GM11168 (cell line): ENCODE measurements around the gene FAM180B.

ENCODE experiments used
- in situ Hi-C: fragments of 300-500 bp; cut with MboI; formaldehyde crosslinking; loops from one replicate; pipeline ENCODE4 v1.12.0; 2022; ENCODE audit warnings: low sequenced_read_pairs; ENCODE audit not compliant: unreplicated experiment

Gene FAM180B

DNA sequence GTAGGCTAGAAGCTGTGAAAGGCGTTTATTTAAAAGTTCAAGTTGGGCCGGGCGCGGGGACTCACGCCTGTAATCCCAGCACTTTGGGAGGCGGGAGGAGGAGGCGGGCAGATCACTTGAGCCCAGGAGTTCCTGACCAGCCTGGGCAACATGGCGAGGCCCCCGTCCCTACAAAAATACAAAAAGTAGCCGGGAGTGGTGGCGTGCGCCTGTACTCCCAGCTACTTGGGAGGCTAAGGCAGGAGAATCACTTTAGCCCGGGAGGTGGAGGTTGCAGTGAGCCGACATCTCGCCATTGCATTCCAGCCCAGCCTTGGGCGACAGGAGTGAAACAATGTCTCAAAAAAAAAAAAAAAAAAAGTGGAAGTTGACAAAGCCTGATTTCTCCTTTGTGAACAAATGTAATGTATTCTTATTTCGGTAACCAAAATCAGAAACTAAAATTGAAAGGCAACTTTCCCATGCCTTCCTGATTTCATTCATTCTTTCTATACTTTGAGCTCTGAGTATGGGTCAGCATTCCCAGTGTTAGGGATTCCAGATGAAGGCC lies 20.3 kb upstream of the FAM180B start:
- in situ Hi-C loops, result no loop called here

DNA sequence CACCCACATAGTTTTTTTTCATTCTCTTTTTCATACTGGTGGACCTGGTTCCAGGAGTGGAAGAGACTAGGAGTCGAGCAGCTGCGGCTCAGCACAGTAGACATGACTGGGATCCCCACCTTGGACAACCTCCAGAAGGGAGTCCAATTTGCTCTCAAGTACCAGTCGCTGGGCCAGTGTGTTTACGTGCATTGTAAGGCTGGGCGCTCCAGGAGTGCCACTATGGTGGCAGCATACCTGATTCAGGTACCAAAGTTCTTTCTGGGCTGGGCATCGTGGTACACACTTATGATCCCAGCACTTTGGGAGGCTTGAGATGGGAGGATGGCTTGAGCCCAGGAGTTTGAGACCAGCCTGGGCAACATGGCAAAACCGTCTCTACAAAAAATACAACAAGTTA lies 16.8 kb upstream of the FAM180B start:
- in situ Hi-C loops, result no loop called here

DNA sequence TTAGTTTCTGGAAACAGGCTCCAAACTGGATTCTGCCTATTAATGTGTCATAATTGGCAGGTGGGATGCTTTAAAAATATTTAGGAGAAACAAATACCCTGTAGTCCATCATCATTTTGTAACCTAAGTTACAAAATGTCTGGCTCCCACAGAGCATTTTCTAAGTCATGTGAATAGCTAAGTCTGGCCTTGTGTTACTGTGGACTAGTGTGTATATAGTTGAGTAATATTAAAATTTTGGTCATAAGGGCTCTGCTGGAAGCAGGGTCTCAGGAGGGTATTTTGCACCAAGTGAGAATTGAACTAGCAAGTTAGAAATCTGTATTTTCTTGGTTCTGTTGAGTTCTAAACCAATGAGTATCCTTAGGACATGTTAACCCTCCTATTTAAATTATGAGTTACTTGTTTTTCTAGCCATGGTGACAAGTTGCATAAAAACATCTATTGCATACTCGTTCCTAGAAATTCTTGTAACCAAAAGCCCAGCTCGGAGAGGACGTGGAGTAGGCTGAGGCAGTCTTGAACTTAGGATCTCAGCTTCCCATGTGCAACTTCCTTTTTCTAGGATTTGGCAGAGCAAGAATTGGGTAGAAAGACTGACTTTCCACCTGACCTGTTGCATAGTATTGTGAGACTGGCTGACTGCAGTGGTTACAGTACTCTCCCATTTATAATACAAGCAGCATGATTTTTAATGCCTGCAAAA lies 15.7 kb upstream of the FAM180B start:
- in situ Hi-C loops, result no loop called here

DNA sequence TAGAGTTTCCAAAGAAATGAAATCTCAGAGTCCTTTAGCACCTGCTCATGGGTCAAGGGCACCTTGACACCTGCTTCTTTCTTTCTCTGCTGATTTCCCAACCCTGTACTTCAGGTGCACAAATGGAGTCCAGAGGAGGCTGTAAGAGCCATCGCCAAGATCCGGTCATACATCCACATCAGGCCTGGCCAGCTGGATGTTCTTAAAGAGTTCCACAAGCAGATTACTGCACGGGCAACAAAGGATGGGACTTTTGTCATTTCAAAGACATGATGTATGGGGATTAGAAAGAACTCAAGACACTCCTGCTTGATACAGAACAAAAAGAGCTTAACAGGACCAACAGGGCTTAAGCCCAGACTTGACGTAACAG lies 15.1 kb upstream of the FAM180B start:
- in situ Hi-C loops, result no loop called here

DNA sequence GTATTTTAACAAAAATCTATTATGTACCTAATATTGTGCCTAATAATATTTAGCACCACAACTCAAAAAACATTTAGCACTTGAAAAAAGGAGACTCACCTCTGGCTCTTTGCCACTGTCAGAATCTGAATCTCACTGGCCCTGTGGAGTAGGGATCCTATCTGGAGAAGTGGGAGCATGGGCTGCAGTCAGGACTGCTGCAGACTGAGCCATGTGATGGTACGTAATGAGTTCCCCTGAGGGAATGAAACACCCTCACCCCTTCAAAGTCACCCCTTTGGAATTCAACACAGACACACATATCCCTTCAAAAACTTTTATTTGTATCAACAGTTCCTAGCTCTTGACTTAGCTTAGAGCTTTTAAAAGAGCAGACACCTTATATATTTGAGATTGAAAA lies 14.6 kb upstream of the FAM180B start:
- in situ Hi-C loops, result no loop called here

DNA sequence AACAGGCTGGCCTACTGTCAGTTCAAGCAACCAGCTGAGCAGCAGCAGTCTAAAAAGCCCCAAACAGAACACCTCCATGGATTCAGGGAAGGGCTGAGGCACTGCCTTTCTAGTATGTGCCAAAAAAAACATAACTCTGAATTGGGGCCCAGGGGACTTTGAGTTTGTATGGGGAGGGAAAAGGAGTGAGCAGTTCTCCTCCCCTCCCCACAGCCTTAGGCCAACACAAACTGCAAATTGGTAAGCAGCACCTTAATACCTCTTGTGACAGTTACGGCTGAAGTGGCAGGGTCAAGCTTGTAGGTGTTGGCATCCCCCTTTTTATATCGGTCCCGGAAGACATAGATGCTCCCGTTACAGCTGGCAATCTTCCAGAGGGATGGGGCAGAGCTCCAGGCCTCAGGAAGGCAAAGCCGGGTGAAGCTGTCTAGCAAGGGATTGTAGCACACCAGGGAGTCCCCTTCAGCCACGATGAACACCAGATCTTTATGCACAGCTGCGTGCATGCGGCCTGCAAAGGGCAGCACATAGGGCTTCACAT lies 13.7 kb upstream of the FAM180B start:
- in situ Hi-C loops, result no loop called here

DNA sequence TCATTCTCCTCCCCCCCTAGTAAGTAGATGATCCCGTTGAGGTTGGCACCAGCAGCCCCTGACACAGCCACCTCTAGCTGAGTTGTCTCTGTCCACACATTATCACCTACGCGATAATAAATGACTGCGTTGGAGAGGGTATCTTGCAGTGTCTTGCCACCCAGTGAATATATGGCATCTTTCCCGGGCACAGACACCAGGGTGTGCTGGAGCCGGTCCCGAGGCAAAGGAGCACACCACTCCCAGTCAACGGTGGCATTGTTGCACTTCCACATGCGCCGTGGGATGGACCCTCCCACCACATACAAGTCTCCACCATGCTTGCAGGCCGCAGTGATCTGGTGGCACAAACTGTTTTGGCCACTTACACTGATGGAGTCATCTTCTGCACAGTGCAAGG lies 13.2 kb upstream of the FAM180B start:
- in situ Hi-C loops, result no loop called here

DNA sequence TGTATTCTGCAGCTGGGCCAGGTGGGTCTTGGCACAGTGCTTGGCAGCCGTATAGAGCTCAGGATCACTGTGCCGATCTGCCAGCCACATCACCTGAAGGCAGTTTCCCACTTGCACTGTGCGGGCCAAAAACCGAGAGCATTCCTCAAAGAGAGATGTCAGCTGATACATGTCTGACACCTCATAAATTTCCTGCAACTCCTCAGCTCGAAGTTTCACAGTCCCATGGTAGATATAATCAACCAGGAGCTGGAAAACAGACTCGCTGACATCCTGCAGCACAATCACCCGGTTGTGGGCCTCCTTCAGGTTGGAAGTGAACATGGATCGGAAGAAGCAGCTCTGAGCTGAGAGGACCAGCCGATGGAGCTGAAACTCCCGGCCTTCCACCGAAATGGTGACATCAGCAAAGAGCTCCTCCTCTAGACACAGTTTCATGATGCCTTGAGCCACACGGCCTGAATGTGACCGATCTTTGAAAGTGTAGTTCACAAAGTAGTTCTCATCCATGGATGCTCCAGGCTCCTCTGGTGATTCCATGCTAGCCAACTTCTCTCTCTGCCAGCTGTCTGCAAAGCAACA lies 8.9 kb upstream of the FAM180B start:
- in situ Hi-C loops, result no loop called here

DNA sequence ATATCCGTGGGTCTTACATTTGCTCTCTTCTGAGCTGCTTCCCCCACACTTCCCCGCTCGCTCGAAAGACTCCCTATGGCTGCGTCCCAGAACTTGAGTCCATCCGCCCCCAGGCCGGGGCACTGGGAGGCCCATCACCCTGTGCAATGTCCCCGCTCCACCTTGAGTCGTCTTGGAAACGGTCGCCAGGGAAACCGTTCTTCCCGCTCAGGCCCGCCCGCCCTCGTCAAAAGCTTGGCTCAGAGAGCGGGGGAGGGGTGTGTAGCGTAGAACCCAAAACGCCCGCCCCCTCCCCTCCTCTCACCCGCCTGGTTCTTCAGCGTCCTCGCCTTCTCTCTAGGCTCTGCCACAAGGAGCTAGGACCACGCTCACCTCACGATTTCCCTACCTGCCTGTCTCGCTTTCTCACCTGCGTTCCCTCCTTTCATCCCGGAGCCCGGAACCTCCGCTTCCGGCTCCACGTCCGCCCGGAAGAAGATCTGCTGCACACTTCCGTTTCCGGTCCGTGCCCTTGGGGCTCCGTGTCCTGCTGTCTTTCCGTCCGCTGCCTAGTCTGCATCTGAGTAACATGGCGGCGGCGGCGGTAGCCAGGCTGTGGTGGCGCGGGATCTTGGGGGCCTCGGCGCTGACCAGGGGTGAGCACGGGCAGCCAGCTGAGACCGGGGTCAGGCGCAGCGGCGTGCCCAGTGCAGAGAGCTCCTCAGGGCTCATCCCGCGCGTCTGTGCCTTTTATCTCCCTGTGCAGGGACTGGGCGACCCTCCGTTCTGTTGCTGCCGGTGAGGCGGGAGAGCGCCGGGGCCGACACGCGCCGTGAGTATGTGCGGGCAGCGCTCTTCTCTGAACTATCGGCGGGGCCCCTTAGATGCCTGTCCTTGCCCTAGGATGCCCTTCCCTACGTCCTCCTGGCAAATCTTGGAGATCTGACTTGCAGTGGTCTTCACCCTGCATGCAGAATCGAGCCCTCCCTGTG lies 7.7 kb upstream of the FAM180B start, which contains the start of the genes KBTBD4 and NDUFS3:
TSS of gene KBTBD4 (minus strand) at position 447 of the 971 bp plus-strand sequence. CDS start at position 428, 19 bp downstream.
TSS of gene NDUFS3 (plus strand) at position 551 of the 971 bp plus-strand sequence. CDS start at position 569, 18 bp downstream.
- in situ Hi-C loops, result no loop called here

DNA sequence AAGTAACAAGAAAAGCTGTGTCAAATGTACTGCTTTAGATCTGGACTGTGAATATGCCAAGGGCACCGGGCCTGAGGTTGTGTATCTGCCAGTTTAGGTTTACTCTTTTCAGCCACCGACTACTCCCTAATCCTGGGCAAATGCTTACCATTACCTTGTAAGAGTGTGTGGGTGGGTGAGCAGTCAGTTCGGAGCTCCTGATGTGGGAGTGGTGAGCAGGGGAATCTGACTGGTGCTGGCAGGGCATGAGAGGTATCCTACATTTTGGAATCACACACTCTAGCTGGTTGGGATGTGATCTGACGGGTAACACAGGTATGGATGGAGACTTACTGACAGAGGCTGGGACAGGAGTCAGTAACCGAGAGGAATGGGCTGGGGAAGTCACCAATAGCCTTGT lies 2.6 kb upstream of the FAM180B start:
- in situ Hi-C loops, result no loop called here

DNA sequence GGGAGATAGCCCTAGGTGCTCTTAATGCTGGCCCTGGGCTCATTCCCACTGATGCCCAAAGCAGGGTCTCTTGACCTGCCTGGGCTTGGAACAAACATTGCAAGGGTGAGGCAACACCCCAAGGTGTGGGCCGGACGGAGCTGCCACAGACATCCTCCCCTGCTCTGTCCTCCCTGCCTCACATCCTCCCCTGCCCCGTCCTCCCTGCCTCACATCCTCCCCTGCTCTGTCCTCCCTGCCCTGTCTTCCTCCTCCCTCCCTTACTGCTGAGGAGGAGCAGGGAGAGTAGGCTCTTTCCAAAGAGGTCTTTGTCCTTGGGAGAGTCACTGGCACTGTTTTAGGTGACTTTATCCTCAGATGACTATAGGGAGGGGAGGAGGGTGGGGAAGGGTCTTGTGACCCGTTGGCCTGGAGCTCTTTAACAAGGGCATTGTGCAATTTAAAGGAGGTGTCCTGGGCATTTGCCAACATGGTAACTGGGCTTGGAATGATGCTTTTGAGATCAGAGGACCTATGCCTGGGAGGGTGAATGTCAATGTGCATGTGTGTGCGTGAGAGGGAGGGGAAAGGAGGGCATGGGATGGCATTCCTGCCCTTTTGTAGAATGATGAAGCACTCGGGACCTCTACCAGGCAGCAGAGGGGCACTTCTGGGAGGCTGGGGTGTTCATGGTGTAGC lies 700 bp downstream of the FAM180B start:
- in situ Hi-C loops, result no loop called here

DNA sequence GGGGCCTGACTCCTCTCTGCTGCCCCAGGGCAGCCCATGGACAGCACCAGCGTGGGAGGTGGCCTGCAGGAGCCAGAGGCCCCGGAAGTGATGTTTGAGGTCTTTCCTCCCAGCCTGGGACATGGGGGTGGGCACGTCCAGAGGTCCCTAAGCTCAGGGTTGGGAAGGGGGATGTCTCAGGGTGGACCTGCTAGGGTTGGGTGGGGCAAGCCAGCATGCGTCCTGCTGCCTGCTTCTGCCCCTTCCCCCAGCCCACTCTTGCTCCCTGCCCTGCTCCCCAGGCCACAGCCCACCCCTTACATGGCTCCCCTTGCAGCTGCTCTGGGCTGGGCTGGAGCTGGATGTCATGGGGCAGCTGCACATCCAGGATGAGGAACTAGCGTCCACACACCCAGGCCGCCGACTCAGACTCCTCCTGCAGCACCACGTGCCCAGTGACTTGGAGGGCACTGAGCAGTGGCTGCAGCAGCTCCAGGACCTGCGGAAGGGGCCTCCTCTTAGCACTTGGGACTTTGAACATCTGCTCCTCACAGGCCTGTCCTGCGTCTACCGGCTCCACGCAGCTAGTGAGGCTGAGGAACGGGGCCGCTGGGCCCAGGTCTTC lies 1.3 kb downstream of the FAM180B start:
- in situ Hi-C loops, result no loop called here

DNA sequence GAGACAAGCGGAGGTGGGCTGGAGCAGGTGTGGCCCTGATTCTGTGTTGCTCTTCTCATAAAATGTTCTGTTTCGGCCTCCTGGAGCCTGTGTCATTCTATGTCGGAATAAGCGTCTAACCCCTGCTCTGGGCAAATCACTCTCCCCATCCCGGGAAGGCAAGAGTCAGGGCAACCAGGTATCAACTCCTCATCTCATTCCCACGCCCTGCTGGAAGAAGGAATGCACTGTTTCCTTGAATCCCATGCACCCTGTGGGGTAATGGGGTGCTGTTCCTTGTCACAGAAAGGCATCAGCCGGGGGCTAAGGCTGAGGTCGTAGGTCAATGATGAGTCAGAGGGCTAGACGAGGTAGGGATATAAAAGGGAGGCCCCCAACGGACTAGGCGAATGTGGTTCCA lies 2.6 kb downstream of the FAM180B start:
- in situ Hi-C loops, result no loop called here

DNA sequence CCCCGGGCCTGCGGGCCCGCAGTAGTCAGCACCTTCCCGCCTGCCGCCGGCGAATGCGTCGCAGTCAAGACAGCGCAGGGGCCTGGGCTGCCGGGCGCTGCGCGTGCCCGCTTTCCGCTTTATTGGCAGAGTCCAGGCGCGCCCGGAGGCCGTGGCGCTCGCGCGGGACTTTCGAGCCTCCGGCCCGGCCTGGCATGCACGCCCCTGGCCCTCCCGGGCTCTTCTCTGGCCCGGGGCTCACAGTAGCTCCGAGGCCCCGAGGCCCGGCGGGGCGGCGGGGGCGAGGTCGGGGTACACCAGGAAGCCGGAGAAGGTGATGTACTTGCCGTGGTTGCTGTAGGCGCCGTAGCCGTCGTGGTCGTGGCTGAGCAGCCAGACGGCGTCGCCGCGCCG lies 3.1 kb downstream of the FAM180B start:
- in situ Hi-C loops, result no loop called here

DNA sequence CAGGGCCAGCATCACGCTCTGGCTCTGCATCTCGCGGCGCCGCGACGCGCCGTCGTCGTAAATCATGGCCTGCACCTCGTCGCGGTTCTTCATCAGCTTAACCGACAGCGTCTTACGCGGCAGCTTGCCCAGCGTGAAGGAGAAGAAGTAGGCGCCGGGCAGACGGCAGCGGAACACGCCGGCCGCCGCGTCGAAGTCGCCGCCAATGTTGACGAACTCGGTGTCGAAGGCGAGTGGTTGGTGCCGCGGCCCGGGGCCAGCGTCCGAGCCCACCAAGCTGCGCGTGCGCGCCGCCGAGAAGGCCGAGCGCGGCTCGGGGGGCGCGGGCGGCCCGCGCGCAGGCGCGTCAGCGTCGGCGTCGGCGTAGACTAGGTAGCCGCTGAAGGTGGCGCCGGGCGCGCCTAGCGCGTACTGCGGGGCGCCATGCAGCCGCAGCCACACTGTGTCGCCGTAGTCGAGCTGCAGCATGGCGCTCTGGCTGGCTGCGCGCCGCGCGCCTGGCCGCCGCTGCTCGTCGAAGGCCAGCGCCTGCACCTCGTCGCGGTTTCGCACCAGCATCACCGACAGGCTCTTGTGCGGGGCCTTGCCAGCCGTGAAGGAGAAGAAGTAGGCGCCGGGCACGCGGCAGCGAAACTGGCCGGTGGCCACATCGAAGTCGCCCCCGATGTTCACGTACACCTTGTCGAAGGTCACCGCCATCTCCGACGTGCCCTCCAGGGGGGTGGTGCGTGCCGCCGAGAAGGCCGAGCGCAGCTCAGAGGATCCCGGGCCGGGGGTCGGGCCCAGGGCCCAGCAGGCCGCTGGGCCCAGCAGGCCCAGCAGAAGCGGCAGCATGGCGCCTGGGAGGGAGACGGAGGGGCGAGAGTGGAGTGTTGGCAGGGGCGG lies 3.7 kb downstream of the FAM180B start:
- in situ Hi-C loops, result no loop called here

DNA sequence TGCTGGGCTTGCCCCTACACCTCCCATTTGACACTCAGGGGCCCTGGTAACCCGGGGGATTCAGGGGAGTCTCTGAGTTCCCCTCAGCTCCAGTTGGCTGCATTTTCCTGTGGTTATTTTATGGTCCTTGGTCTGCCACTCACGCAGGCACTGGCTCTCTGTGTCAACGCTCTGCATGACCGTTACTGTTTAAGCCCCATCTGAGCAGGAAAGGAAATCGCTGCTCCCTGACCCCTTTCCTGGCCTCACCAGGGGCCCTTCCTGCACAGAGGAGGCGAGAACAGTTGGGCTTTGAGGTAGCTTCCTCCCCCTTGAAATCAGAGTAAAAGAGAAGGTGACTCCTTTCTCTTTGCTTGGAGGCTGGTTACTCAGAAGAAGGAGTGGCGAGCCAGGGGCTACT lies 5.3 kb downstream of the FAM180B start:
- in situ Hi-C loops, result no loop called here

DNA sequence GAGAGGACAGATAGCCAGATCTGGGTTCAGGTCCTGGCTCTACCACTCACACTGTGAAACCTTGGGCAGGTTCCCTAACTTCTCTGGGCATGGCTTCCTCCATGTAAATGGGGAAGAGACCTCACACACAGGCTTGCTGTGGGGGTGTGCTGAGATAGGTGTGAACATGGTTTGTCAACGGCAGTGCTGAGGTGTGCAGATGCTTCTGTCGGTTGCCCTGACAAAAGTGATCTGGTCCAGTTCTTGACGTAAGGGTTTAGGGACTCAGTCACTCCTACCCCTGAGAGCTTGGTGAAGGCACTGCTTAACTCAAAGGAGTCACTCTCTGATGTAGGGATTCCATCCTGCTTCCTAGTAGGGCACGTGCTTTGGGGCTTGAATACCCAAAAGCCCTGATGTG lies 5.8 kb downstream of the FAM180B start:
- in situ Hi-C loops, result no loop called here

DNA sequence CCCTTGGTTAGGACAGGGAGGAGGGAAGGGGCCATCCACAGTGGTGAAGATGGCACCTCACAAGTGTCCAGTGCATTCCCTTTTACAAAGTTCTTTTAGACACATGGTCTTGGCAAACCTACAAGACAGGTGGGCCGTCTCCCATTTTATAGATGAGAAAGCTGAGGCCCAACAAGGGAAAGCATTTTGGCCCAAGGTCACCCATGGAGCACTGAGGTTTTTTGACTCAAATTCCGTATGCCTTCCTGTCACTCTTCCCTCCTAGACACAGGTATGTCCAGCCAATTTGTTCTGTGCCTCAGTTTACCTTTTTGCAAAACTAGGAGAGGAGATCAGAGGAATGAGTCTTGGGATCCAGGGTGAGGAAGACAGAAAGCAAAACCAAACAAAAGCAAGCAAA lies 6.5 kb downstream of the FAM180B start:
- in situ Hi-C loops, result no loop called here
